Measurements from ENCODE around the gene POP7.
A peak's percentile ranks its signal among the peaks of the same experiment; 100 is the strongest.

Gene POP7

GRCh38 chr7:100744605-100745004 is 38.7 kb downstream of the POP7 start:
- H3K4me1 Mint-ChIP-seq (ENCODE audit: low read depth), result peaks cover 4% of the 10 kb centered on the region
- no peak overlapping the region for H3K4me3 Mint-ChIP-seq
- H3K36me3 Mint-ChIP-seq (ENCODE audit: low read depth), result no peaks in the 10 kb centered on the region
- peaks cover 4% of the 10 kb centered on the region for H3K9me3 Mint-ChIP-seq
- peaks cover 10% of the 10 kb centered on the region for H3K27me3 Mint-ChIP-seq (ENCODE audit: low read depth)
- no peak for DNase-seq (ENCODE audit: low spot score)
- H3K27ac Mint-ChIP-seq, result no peak overlapping the region

GRCh38 chr7:100745184-100745583 is 39.3 kb downstream of the POP7 start:
- Mint-ChIP-seq H3K9me3 (peaks cover 4% of the 10 kb centered on the region), H3K27ac (no peak overlapping the region)
- DNase-seq (ENCODE audit: low spot score), result no peak

GRCh38 chr7:100752994-100753393 is 47.1 kb downstream of the POP7 start:
- H3K36me3 Mint-ChIP-seq (ENCODE audit: low read depth), result no peaks in the 10 kb centered on the region
- H3K9me3 Mint-ChIP-seq, result no peaks in the 10 kb centered on the region
- H3K27ac Mint-ChIP-seq, result no peak overlapping the region
- no peak for DNase-seq (ENCODE audit: low spot score)
- peaks cover 7% of the 10 kb centered on the region for H3K27me3 Mint-ChIP-seq (ENCODE audit: low read depth)
- no peak overlapping the region for H3K4me3 Mint-ChIP-seq
- no peaks in the 10 kb centered on the region for H3K4me1 Mint-ChIP-seq (ENCODE audit: low read depth)

More at GRCh38 chr7:100745184-100745583, 39.3 kb downstream of the POP7 start:
- peak overlapping the region; percentile 79 for H3K4me3 Mint-ChIP-seq
- H3K4me1 Mint-ChIP-seq (ENCODE audit: low read depth), result peaks cover 4% of the 10 kb centered on the region
- peaks cover 10% of the 10 kb centered on the region for H3K27me3 Mint-ChIP-seq (ENCODE audit: low read depth)
- no peaks in the 10 kb centered on the region for H3K36me3 Mint-ChIP-seq (ENCODE audit: low read depth)

GRCh38 chr7:100753750-100754149 is 47.8 kb downstream of the POP7 start:
- DNase-seq (ENCODE audit: low spot score), result no peak
- Mint-ChIP-seq H3K27ac (no peak overlapping the region), H3K4me3 (no peak overlapping the region), H3K27me3 (ENCODE audit: low read depth) (peaks cover 7% of the 10 kb centered on the region), H3K36me3 (ENCODE audit: low read depth) (no peaks in the 10 kb centered on the region), H3K9me3 (no peaks in the 10 kb centered on the region), H3K4me1 (ENCODE audit: low read depth) (no peaks in the 10 kb centered on the region)

All from T-helper 2 cell treated with Interferon-gamma antibody and Interleukin-4, amounts not matched to agents 5 μg/mL and 100 μg/mL, for 36 hours (primary cell).